Measurements from ENCODE around the gene HSPA12B. TPM values are rescaled to one million over a fixed set of nuclear protein-coding genes. Genes with fewer than 3 reads are reported as not detected.

Gene HSPA12B
- total RNA-seq, 1 experiment from 2014 or later = 0.21 TPM

DNA sequence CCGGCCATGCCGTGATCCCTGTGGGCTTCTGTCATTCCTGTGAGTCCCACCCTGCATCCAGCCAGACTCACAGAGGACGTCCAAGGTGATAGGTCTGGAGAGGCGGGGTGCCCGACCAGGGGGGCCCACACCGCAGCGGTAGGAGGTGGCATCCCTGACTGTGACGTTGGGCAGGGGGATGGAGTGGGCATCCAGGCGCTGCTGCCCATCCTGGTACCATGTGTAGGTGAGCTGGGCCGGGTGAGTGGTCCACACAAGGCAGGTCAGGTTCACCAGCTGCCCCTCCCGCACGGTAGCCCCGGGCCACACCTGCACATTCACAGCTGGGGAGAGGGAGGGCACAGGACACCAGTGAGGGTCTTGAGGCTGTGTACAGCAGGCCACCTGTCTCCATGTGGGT, 39.1 kb upstream of the HSPA12B start:
- no TSS peak for BruUV-seq (replicated peaks)
- Histone ChIP-seq H3K27ac (ENCODE audit: low read length) (no peak overlapping the region), H3K36me3 (ENCODE audit: control insufficient read depth, insufficient read depth, low read length) (no peaks in the 10 kb centered on the region), H3K4me1 (ENCODE audit: control insufficient read depth, insufficient read depth, low read length) (no peaks in the 10 kb centered on the region), H3K4me3 (ENCODE audit: low read depth in 2 of 2, low read length in 2 of 2) (no peak overlapping the region), H3K27me3 (ENCODE audit: control insufficient read depth, insufficient read depth, low read length) (no peaks in the 10 kb centered on the region), H3K9me3 (ENCODE audit: control insufficient read depth, insufficient read depth, low read depth, low read length) (no peaks in the 10 kb centered on the region)
- TF ChIP-seq SIN3A (IDR thresholded peaks at IDR 0.05; ENCODE audit: borderline replicate concordance, insufficient read depth, low read depth, low read length) (no peak), TCF7L2 (IDR thresholded peaks at IDR 0.05; ENCODE audit: low read depth, low read length) (no peak), POLR2AphosphoS5 (IDR thresholded peaks at IDR 0.05; ENCODE audit: low read depth, low read length) (no peak)
- TF ChIP-seq, protein P1, sequence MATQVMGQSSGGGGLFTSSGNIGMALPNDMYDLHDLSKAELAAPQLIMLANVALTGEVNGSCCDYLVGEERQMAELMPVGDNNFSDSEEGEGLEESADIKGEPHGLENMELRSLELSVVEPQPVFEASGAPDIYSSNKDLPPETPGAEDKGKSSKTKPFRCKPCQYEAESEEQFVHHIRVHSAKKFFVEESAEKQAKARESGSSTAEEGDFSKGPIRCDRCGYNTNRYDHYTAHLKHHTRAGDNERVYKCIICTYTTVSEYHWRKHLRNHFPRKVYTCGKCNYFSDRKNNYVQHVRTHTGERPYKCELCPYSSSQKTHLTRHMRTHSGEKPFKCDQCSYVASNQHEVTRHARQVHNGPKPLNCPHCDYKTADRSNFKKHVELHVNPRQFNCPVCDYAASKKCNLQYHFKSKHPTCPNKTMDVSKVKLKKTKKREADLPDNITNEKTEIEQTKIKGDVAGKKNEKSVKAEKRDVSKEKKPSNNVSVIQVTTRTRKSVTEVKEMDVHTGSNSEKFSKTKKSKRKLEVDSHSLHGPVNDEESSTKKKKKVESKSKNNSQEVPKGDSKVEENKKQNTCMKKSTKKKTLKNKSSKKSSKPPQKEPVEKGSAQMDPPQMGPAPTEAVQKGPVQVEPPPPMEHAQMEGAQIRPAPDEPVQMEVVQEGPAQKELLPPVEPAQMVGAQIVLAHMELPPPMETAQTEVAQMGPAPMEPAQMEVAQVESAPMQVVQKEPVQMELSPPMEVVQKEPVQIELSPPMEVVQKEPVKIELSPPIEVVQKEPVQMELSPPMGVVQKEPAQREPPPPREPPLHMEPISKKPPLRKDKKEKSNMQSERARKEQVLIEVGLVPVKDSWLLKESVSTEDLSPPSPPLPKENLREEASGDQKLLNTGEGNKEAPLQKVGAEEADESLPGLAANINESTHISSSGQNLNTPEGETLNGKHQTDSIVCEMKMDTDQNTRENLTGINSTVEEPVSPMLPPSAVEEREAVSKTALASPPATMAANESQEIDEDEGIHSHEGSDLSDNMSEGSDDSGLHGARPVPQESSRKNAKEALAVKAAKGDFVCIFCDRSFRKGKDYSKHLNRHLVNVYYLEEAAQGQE (IDR thresholded peaks at IDR 0.05; ENCODE audit: insufficient read depth in 1 of 2, low read depth in 2 of 2, low read length in 1 of 2) = no peak
- TF ChIP-seq, protein P2, sequence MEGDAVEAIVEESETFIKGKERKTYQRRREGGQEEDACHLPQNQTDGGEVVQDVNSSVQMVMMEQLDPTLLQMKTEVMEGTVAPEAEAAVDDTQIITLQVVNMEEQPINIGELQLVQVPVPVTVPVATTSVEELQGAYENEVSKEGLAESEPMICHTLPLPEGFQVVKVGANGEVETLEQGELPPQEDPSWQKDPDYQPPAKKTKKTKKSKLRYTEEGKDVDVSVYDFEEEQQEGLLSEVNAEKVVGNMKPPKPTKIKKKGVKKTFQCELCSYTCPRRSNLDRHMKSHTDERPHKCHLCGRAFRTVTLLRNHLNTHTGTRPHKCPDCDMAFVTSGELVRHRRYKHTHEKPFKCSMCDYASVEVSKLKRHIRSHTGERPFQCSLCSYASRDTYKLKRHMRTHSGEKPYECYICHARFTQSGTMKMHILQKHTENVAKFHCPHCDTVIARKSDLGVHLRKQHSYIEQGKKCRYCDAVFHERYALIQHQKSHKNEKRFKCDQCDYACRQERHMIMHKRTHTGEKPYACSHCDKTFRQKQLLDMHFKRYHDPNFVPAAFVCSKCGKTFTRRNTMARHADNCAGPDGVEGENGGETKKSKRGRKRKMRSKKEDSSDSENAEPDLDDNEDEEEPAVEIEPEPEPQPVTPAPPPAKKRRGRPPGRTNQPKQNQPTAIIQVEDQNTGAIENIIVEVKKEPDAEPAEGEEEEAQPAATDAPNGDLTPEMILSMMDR (IDR thresholded peaks at IDR 0.05) = no peak
- ATAC-seq (no peak), DNase-seq (ENCODE audit: low read depth, low spot score) (no peak)
- ChIA-PET CTCF (no interaction called here), POLR2A (interaction anchor here (0.5 kb wide), 1 partner anchor 78 kb away, joined by 3 read pairs; no protein-coding TSS in a partner anchor)
- intact Hi-C loops (cut with micrococcal nuclease; ENCODE audit: unreplicated experiment) = no loop called here
- in situ Hi-C loops (cut with HindIII; ENCODE audit: low pct_unique_long_range_greater_than_20kb, low sequenced_read_pairs) = no loop called here

DNA sequence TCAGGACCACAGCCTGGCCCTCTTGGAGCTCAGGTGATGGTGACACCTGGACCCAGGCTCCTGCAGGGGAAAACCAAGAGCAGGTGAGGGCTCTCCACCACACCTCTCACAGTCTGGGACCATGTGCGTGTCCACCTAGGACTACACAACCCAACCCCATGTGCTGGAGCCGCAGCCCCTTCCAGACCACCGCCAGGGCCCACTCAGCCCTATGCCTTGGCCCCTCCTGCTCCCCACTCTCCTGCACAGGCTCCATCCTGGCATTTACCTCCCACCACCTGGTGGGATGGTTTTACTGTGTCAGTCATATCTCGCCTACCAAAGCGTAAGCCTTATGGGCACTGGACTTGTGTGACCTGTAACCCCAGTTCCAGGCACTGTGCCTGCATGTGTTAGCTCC, 37.6 kb upstream of the HSPA12B start:
- intact Hi-C loops (cut with micrococcal nuclease; ENCODE audit: unreplicated experiment) = no loop called here
- TF ChIP-seq SIN3A (IDR thresholded peaks at IDR 0.05; ENCODE audit: borderline replicate concordance, insufficient read depth, low read depth, low read length) (no peak), POLR2AphosphoS5 (IDR thresholded peaks at IDR 0.05; ENCODE audit: low read depth, low read length) (no peak), TCF7L2 (IDR thresholded peaks at IDR 0.05; ENCODE audit: low read depth, low read length) (no peak)
- TF ChIP-seq, protein P2 (IDR thresholded peaks at IDR 0.05) = no peak
- TF ChIP-seq, protein P1 (IDR thresholded peaks at IDR 0.05; ENCODE audit: insufficient read depth in 1 of 2, low read depth in 2 of 2, low read length in 1 of 2) = no peak
- no TSS peak for BruUV-seq (replicated peaks)
- Histone ChIP-seq H3K27me3 (ENCODE audit: control insufficient read depth, insufficient read depth, low read length) (no peaks in the 10 kb centered on the region), H3K4me3 (ENCODE audit: low read depth in 2 of 2, low read length in 2 of 2) (no peak overlapping the region), H3K4me1 (ENCODE audit: control insufficient read depth, insufficient read depth, low read length) (no peaks in the 10 kb centered on the region), H3K27ac (ENCODE audit: low read length) (no peak overlapping the region), H3K36me3 (ENCODE audit: control insufficient read depth, insufficient read depth, low read length) (no peaks in the 10 kb centered on the region), H3K9me3 (ENCODE audit: control insufficient read depth, insufficient read depth, low read depth, low read length) (no peaks in the 10 kb centered on the region)
- ChIA-PET POLR2A (interaction anchor here (0.6 kb wide), 1 partner anchor 46 kb away, joined by 6 read pairs; no protein-coding TSS in a partner anchor), CTCF (no interaction called here)
- no peak for ATAC-seq
- in situ Hi-C loops (cut with HindIII; ENCODE audit: low pct_unique_long_range_greater_than_20kb, low sequenced_read_pairs) = no loop called here
- DNase-seq (ENCODE audit: low read depth, low spot score) = no peak
